ENCODE data around the gene MACC1. TPM values are rescaled to one million over a fixed set of nuclear protein-coding genes. Genes with fewer than 3 reads are reported as not detected.

MACC1 gene
- total RNA-seq, 4 donors from 2014 or later: 15.4 to 18.5 (median 15.8) TPM

- 48 to 75% methylated on average over 4 of the region's 4 CpGs for WGBS, 2 donors
Measured at GRCh38 chr7:20197125-20197748, 19.9 kb downstream of the MACC1 start.

GRCh38 chr7:20194343-20194995 is 22.7 kb downstream of the MACC1 start:
- no peak for TF ChIP-seq POLR2A (IDR thresholded peaks at IDR 0.05)
- TF ChIP-seq CTCF (IDR thresholded peaks at IDR 0.05): no peak
- intact Hi-C loops (cut with DNase I; ENCODE audit: low total_unique reads): no loop called here
- no peak overlapping the region for H3K4me3 ChIP-seq (ENCODE audit: low read depth, poor library complexity, severe bottlenecking)
- 68 to 75% methylated on average over 4 of the region's 4 CpGs for WGBS, 2 donors
- DNase-seq (ENCODE audit: low spot score in 2 of 2): no peak

More at GRCh38 chr7:20197125-20197748, 19.9 kb downstream of the MACC1 start:
- H3K4me3 ChIP-seq (ENCODE audit: low read depth, poor library complexity, severe bottlenecking): no peak overlapping the region
- TF ChIP-seq POLR2A (IDR thresholded peaks at IDR 0.05): no peak
- TF ChIP-seq CTCF (IDR thresholded peaks at IDR 0.05): no peak
- DNase-seq (ENCODE audit: low spot score in 2 of 2): no peak
- intact Hi-C loops (cut with DNase I; ENCODE audit: low total_unique reads): no loop called here

GRCh38 chr7:20193873-20194272 is 23.3 kb downstream of the MACC1 start:
- intact Hi-C loops (cut with DNase I; ENCODE audit: low total_unique reads): no loop called here
- WGBS, 2 donors: 91% methylated on average over 6 of the region's 6 CpGs
- TF ChIP-seq CTCF (IDR thresholded peaks at IDR 0.05) (no peak), POLR2A (IDR thresholded peaks at IDR 0.05) (no peak)
- no peak for DNase-seq (ENCODE audit: low spot score in 2 of 2)
- H3K4me3 ChIP-seq (ENCODE audit: low read depth, poor library complexity, severe bottlenecking): no peak overlapping the region

GRCh38 chr7:20193242-20193777 is 23.9 kb downstream of the MACC1 start:
- intact Hi-C loops (cut with DNase I; ENCODE audit: low total_unique reads): no loop called here
- TF ChIP-seq POLR2A (IDR thresholded peaks at IDR 0.05) (no peak), CTCF (IDR thresholded peaks at IDR 0.05) (no peak)
- no peak for DNase-seq (ENCODE audit: low spot score in 2 of 2)
- no peak overlapping the region for H3K4me3 ChIP-seq (ENCODE audit: low read depth, poor library complexity, severe bottlenecking)
- 70 to 77% methylated on average over 1 of the region's 1 CpG for WGBS, 2 donors

GRCh38 chr7:20191391-20191869 is 25.8 kb downstream of the MACC1 start:
- no peak for DNase-seq (ENCODE audit: low spot score in 2 of 2)
- TF ChIP-seq POLR2A (IDR thresholded peaks at IDR 0.05): no peak
- TF ChIP-seq CTCF (IDR thresholded peaks at IDR 0.05): no peak
- no peak overlapping the region for H3K4me3 ChIP-seq (ENCODE audit: low read depth, poor library complexity, severe bottlenecking)
- 86 to 89% methylated on average over 11 of the region's 11 CpGs for WGBS, 2 donors
- intact Hi-C loops (cut with DNase I; ENCODE audit: low total_unique reads): no loop called here
